Mesodermal cell (in vitro differentiated cells): ENCODE measurements around the gene TRAPPC1.
A peak's percentile ranks its signal among the peaks of the same experiment; 100 is the strongest.

Experiments used
- H3K27ac ChIP-seq: 2 replicates; pipeline ENCODE4 v1.7.0; 2013; ENCODE audit warnings: mild to moderate bottlenecking, low read depth, low read length, moderate library complexity; ENCODE audit not compliant: severe bottlenecking
- H3K36me3 ChIP-seq: 2 replicates; pipeline ENCODE4 v1.7.1; 2013; ENCODE audit warnings: mild to moderate bottlenecking, low read length, moderate library complexity; ENCODE audit not compliant: control insufficient read depth, insufficient read depth
- H3K4me1 ChIP-seq: one replicate; pipeline ENCODE4 v1.7.1; 2013; ENCODE audit warnings: mild to moderate bottlenecking, low read length; ENCODE audit not compliant: insufficient read depth, control insufficient read depth, poor library complexity, severe bottlenecking
- H3K4me3 ChIP-seq: 2 replicates; pipeline ENCODE4 v1.7.0; 2013; ENCODE audit warnings: low read length, control low read depth, mild to moderate bottlenecking; ENCODE audit not compliant: insufficient read depth, poor library complexity, severe bottlenecking; ENCODE audit errors: extremely low read depth
- H3K9me3 ChIP-seq: 2 replicates; pipeline ENCODE4 v1.7.1; 2013; ENCODE audit warnings: mild to moderate bottlenecking, low read length, moderate library complexity; ENCODE audit not compliant: control insufficient read depth
- WGBS, 2 experiments: methylation state at CpG; one replicate each; pipeline ENCODE4 v1.1.5; 2013; ENCODE audit warnings: missing lambda C conversion rate in 2 of 2; ENCODE audit not compliant: insufficient coverage in 2 of 2; 5-methylcytosine and 5-hydroxymethylcytosine counted together

The TRAPPC1 gene

GRCh38 chr17:7897773-7898172 lies 34.0 kb downstream of the TRAPPC1 start:
- Histone ChIP-seq H3K4me1 (no peaks in the 10 kb centered on the region), H3K36me3 (peaks cover 90% of the 10 kb centered on the region), H3K9me3 (no peaks in the 10 kb centered on the region), H3K27ac (no peak overlapping the region), H3K4me3 (no peak overlapping the region)
- WGBS, 2 experiments, result 88 to 90% methylated on average over 4 of the region's 6 CpGs

DNA sequence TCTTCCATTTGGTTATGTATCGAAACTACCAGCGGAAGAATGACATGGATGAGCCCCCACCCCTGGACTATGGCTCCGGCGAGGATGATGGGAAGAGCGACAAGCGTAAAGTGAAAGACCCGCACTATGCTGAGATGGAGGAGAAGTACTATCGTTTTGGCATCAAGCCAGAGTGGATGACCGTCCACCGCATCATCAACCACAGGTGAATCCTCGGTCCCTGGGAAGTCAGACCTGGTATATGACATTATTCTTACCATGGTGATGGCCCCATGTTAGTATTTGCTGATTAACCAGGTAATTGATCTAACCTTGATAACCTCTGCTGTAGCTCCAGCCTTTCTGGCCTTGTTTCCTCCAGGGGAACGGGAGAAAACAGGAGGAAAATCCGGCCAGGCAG lies 34.7 kb downstream of the TRAPPC1 start:
- Histone ChIP-seq H3K27ac (no peak overlapping the region), H3K4me1 (no peaks in the 10 kb centered on the region), H3K9me3 (no peaks in the 10 kb centered on the region), H3K36me3 (peaks cover 85% of the 10 kb centered on the region), H3K4me3 (no peak overlapping the region)
- WGBS, 2 experiments, result 89 to 98% methylated on average over 12 to 13 of the region's 13 CpGs

- 97 to 100% methylated on average over 1 to 7 of the region's 8 CpGs for WGBS, 2 experiments
- no peaks in the 10 kb centered on the region for H3K9me3 ChIP-seq
- no peak overlapping the region for H3K4me3 ChIP-seq
- peaks cover 84% of the 10 kb centered on the region for H3K36me3 ChIP-seq
- no peaks in the 10 kb centered on the region for H3K4me1 ChIP-seq
- no peak overlapping the region for H3K27ac ChIP-seq
Observed at GRCh38 chr17:7894866-7895265, 36.9 kb downstream of the TRAPPC1 start.

DNA sequence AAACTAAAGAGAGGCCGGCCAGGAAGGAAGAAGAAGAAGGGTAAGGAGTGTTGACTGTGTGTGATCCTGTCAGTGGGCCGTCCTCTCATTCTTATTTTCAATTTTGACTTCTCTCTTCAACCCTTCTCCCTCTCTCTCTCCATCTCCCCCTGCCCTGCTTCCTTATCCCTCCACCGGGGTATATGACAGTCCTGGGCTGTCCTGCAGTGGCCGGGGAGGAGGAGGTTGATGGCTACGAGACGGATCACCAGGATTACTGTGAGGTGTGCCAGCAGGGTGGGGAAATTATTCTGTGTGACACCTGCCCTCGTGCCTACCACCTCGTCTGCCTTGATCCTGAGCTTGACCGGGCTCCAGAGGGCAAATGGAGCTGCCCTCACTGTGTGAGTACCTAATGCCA lies 37.5 kb downstream of the TRAPPC1 start:
- no peak overlapping the region for H3K4me3 ChIP-seq
- H3K9me3 ChIP-seq, result no peaks in the 10 kb centered on the region
- peaks cover 4% of the 10 kb centered on the region for H3K4me1 ChIP-seq
- WGBS, 2 experiments, result 97% methylated on average over 7 of the region's 9 CpGs
- H3K27ac ChIP-seq, result no peak overlapping the region
- peaks cover 78% of the 10 kb centered on the region for H3K36me3 ChIP-seq

- Histone ChIP-seq H3K27ac (no peak overlapping the region), H3K4me1 (peaks cover 11% of the 10 kb centered on the region), H3K4me3 (no peak overlapping the region), H3K36me3 (peaks cover 69% of the 10 kb centered on the region), H3K9me3 (no peaks in the 10 kb centered on the region)
- 94 to 100% methylated on average over 4 to 8 of the region's 15 CpGs for WGBS, 2 experiments
Observed at GRCh38 chr17:7893187-7893880, 38.4 kb downstream of the TRAPPC1 start.

GRCh38 chr17:7889166-7889955 lies 42.4 kb downstream of the TRAPPC1 start:
- peak overlapping the region; percentile 23 for H3K27ac ChIP-seq
- H3K36me3 ChIP-seq, result peaks cover 39% of the 10 kb centered on the region
- WGBS, 2 experiments, result 79 to 90% methylated on average over 7 to 10 of the region's 11 CpGs
- no peaks in the 10 kb centered on the region for H3K9me3 ChIP-seq
- no peak overlapping the region for H3K4me3 ChIP-seq
- peaks cover 24% of the 10 kb centered on the region for H3K4me1 ChIP-seq

GRCh38 chr17:7888184-7888920 lies 43.4 kb downstream of the TRAPPC1 start, which contains the start of gene CHD3:
Gene CHD3, plus strand, starts transcription at chr17:7888789. Its CDS starts 212 bp downstream, at chr17:7889001.
- Histone ChIP-seq H3K36me3 (peaks cover 28% of the 10 kb centered on the region), H3K4me1 (peaks cover 32% of the 10 kb centered on the region), H3K4me3 (peak within 1 kb of the TSS; percentile 68), H3K9me3 (no peaks in the 10 kb centered on the region), H3K27ac (peak within 1 kb of the TSS; percentile 92)
- WGBS, 2 experiments, result 73 to 76% methylated on average over 14 of the region's 18 CpGs

GRCh38 chr17:7887482-7888183 lies 44.1 kb downstream of the TRAPPC1 start:
- Histone ChIP-seq H3K27ac (peak overlapping the region; percentile 92), H3K9me3 (no peaks in the 10 kb centered on the region)
- 2% methylated on average over 24 to 25 of the region's 35 CpGs for WGBS, 2 experiments

GRCh38 chr17:7887038-7887481 lies 44.7 kb downstream of the TRAPPC1 start:
- Histone ChIP-seq H3K4me1 (peaks cover 32% of the 10 kb centered on the region), H3K9me3 (no peaks in the 10 kb centered on the region), H3K4me3 (peak overlapping the region; percentile 68), H3K27ac (peak overlapping the region; percentile 92), H3K36me3 (peaks cover 21% of the 10 kb centered on the region)
- WGBS, 2 experiments, result 0 to 8% methylated on average over 2 to 4 of the region's 8 CpGs

More at GRCh38 chr17:7887482-7888183, 44.1 kb downstream of the TRAPPC1 start:
- H3K36me3 ChIP-seq, result peaks cover 21% of the 10 kb centered on the region
- H3K4me3 ChIP-seq, result peak overlapping the region; percentile 68
- H3K4me1 ChIP-seq, result peaks cover 32% of the 10 kb centered on the region
